Urinary bladder (tissue), 4 donors: ENCODE measurements around the gene CPT1B. TPM values are rescaled to one million over a fixed set of nuclear protein-coding genes. Genes with fewer than 3 reads are reported as not detected.

ENCODE experiments used
- DNase-seq: peaks from one replicate; pipeline ENCODE4 v3.0.0-alpha.2; 2015; ENCODE audit errors: extremely low spot score
- H3K27ac ChIP-seq: one replicate; pipeline ENCODE4 v1.5.1; 2013; ENCODE audit warnings: low read depth, mild to moderate bottlenecking, moderate library complexity
- H3K36me3 ChIP-seq: one replicate; pipeline ENCODE4 v1.6.1; 2013; ENCODE audit warnings: mild to moderate bottlenecking, moderate library complexity; ENCODE audit not compliant: insufficient read depth
- H3K4me1 ChIP-seq: one replicate; pipeline ENCODE4 v1.6.1; 2013; ENCODE audit warnings: mild to moderate bottlenecking, moderate library complexity; ENCODE audit not compliant: insufficient read depth
- H3K4me3 ChIP-seq: one replicate; pipeline ENCODE4 v1.5.1; 2013; ENCODE audit warnings: low read depth, low read length
- WGBS: extraction: QIAGEN DNeasy Blood & Tissue Kit; methylation state at CpG from one replicate; pipeline ENCODE4 v1.1.7; 2013; 5-methylcytosine and 5-hydroxymethylcytosine counted together
- polyA plus RNA-seq: library from polyadenylated mRNA; stranded (reverse); fragments of 200-250 nt; gene quantifications from one replicate; pipeline ENCODE4 v1.2.3, GENCODE V29; 2013
- total RNA-seq: library from RNA; depleted of rRNA; stranded (reverse); fragments of >200 nt; gene quantifications from one replicate; pipeline ENCODE4 v1.2.3, GENCODE V29; 2014
- donor health status: healthy with polysubstance abuse.
- donor health status: healthy.

CPT1B gene
- total and polyA plus RNA-seq, 2 donors, result 5.5 to 6.2 TPM

DNA sequence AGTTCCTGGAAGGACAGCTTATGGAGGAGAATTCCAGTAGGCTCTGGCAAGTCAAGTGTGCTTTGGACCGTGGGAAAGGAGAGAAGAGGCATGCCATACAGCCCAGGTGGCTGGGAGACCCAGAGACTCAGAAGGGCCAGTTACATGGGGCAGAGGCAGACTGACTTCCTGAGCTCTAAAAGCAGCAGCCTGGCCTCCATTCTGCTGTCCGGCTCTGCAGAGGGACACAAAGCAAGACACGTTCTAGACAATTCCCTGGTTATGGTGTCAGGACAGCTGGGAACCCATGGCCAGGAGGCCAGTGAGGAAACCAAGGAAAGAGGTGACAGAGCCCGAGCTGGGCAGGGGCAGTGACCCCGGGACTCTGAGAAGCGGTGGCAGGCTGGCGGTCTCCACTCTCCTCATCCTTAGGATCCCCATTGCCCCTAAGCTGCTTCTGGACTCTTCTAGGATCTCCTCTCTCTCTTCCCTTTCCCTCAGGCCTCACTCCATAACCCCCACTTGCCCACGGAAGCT is 2.7 kb downstream of the CPT1B start:
- no peak overlapping the region for H3K27ac ChIP-seq
- no peaks in the 10 kb centered on the region for H3K4me1 ChIP-seq
- no peaks in the 10 kb centered on the region for H3K36me3 ChIP-seq
- no peak for DNase-seq
- WGBS, result 82% methylated on average over 8 of the region's 8 CpGs
- H3K4me3 ChIP-seq, result no peak overlapping the region

DNA sequence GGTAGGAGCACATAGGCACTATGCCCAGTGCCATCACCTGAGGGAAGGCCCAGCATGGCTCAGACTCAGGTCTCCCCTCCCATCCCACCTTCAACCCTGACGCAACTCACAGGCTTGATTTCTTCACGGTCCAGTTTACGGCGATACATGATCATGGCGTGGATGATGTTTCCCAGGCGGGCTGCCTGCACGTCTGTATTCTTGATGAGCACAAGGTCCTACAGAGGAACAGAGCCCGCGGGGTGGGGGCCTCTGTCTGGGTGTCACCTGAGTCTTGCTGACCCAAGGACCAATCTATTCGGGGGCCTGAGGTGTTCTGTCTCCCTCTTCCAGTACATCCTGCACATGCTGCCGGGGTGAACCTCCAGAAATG is 3.9 kb downstream of the CPT1B start:
- 75% methylated on average over 11 of the region's 11 CpGs for WGBS
- no peaks in the 10 kb centered on the region for H3K36me3 ChIP-seq
- no peaks in the 10 kb centered on the region for H3K4me1 ChIP-seq
- no peak for DNase-seq
- no peak overlapping the region for H3K4me3 ChIP-seq
- H3K27ac ChIP-seq, result no peak overlapping the region

DNA sequence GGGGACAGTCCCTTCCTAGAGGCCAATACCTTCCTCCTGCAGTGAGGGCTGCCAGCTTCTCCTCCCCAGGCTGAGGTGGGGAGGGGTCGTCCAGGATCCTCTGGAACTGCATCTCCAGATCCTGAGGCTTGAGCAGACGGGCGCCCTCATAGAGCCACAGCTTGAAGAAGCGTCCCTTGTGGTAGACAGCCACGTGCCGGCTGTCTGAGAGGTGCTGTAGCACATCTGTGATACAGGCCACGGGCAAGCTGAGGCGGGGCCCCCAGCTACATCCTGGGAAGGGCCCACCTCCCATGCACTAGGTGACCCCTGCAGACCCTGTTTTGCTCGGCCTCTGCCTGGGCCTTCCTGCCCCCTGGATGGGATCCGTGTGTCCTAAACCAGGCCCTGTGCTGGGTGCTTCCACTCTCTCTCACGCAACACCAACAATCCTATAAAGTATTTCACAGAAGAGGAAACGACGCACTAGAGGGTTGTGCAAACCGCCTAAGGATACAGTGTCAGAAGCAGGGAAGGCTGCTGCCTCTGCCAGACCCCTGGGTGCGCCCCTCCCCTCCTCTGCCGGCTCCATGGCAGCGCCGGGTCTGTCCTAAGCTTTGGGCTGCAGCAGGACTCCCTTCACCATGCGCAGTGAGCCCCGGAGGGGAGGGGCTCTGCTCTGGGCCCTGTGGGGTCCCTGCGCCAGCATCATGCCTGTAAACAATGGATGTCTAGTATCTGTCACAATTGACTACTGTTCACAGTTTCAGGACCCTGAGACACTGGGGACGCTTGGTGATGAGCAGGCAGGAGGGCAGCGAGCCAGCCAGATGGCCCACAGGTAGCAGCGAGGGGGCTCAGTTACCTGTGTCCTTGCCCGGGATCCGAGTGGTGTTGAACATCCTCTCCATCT is 4.5 kb downstream of the CPT1B start:
- no peak for DNase-seq
- no peaks in the 10 kb centered on the region for H3K4me1 ChIP-seq
- no peak overlapping the region for H3K4me3 ChIP-seq
- no peak overlapping the region for H3K27ac ChIP-seq
- WGBS, result 83% methylated on average over 26 of the region's 26 CpGs
- H3K36me3 ChIP-seq, result no peaks in the 10 kb centered on the region

DNA sequence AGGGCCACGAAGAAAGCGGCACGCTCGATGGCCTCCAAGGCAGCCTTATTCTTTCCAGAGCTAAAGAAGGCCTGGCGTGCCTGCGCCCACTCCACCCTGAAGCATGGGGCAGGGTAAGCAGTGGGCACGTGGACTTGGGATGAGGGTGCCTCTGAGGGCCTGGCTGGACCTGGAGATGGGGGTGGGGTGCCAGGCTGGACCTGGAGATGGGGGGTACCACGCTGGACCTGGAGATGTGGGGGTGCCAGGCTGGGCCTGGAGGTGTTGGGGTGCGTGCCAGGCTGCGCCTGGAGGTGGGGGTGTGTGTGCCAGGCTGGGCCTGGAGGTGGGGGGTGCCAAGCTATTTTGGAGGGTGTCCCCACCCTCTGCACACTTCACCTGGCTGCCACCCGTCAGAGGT is 5.3 kb downstream of the CPT1B start:
- no peaks in the 10 kb centered on the region for H3K36me3 ChIP-seq
- H3K4me1 ChIP-seq, result no peaks in the 10 kb centered on the region
- H3K4me3 ChIP-seq, result no peak overlapping the region
- WGBS, result 91% methylated on average over 11 of the region's 11 CpGs
- DNase-seq, result no peak
- H3K27ac ChIP-seq, result no peak overlapping the region

DNA sequence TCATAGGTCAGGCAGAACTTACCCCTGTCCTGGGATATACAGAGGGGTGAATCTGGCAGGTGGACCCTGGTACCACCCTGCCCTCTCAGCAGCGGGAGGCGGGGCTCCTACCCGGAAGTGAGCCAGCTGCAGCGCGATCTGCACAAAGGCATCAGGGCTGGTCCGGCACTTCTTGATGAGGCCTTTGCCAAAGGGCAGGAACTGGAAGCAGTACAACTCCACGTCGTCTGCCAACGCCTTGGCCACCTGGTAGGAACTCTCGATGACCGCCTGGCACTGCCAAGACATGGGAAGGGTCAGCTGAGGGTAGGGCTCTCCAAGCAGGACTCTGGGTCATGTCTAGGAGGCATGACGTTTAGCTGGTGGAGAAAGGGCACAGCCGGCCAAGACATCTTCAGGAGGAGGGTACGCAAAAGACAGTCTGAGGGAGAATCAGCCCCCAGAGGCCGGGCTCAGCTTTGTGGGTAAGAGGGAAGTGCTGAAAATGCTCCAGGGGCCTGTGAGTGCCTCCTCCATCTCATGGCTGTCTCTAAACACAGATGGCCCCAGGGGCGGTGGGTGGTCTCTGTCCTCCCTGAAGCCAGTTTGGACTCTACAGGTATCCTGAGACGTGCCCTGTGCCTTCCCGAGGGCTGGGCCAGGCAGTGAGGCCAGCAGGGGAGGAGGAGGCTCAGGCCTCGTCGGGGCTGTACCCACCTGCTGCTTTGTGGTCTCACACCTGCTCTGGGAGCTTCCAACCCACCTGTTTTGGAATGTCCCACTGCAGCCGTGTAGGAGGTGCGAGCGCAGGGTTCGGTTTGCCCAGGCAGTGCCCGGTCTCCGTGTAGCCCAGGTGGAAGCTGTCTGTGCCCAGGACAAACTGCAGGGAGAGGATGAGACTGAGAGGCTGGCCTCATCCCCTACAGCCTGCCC is 6.7 kb downstream of the CPT1B start:
- Histone ChIP-seq H3K4me3 (no peak overlapping the region), H3K27ac (no peak overlapping the region), H3K4me1 (no peaks in the 10 kb centered on the region), H3K36me3 (no peaks in the 10 kb centered on the region)
- WGBS, result 88% methylated on average over 26 of the region's 26 CpGs
- DNase-seq, result no peak

DNA sequence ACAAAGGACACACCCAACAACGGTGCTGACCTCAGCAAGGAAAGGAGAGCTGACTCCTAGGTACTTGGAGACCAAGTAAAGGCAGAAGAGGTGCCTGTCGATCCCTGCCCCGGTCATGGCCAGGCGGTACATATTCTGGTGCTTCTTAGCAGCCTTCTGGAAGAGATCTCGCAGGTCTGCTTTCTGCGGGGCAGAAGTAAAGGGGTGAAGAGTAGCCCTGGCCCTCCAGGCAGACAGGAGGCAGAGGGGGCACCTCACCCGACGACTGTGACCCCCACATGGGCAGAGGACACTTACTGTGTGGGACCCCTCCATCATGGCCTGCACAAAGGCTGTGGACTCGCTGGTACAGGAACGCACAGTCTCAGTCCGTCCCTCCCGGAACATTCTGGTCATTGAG is 7.4 kb downstream of the CPT1B start:
- Histone ChIP-seq H3K4me3 (no peak overlapping the region), H3K4me1 (no peaks in the 10 kb centered on the region), H3K36me3 (no peaks in the 10 kb centered on the region), H3K27ac (no peak overlapping the region)
- 91% methylated on average over 12 of the region's 12 CpGs for WGBS
- DNase-seq, result no peak

DNA sequence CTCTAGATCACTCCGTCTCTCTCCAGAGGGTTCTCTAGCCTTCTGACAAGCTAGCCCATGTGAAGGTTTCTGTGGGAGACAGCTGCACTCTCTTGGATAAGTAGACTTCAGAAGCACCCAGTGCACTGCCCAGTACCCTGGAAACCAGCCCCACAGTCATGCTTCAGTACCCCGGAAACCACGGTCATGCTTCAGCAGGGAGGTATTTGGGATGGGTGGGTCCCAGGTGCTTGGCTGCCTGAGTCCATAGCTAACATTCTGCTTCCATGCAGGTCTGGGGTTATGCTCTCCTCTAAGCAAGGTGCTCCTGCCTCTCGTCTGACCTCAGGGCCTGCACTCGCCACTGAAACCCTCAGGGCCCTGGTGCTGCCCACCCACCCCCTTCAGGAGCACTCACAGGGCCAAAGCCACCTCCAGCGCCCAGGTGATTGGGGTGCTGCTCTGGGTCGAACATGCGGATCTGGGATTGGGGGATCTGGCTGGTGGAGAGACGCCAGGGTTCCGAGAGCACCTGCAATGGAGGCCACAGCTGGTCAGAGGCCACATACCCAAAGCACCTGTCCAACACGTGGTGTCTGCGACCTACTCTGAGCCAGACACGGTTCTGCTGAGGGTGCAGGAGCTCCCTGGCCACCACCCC is 8.2 kb downstream of the CPT1B start:
- no peak for DNase-seq
- no peaks in the 10 kb centered on the region for H3K36me3 ChIP-seq
- H3K4me3 ChIP-seq, result no peak overlapping the region
- no peaks in the 10 kb centered on the region for H3K4me1 ChIP-seq
- H3K27ac ChIP-seq, result no peak overlapping the region
- WGBS, result 94% methylated on average over 13 of the region's 13 CpGs

DNA sequence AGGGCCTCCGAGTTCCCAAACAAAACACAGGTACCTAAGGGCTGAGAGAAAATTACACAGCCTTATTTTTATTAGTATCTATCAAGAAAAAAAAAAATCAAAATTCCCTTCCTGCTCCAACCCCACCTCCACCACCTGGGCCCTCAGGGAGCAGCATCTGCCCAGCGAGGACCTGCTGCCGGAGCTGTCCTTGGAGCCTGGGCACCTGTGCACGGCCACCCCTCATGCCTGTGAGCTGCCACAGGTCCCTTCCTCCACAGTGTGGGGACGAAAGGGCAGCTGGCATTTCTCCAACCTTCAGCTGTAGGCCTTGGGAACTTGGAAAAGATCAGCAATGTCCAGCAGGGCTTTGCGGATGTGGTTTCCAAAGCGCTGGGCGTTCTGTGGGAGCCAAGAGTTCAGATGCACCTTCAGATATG is 9.2 kb downstream of the CPT1B start:
- H3K27ac ChIP-seq, result no peak overlapping the region
- H3K4me3 ChIP-seq, result no peak overlapping the region
- H3K36me3 ChIP-seq, result no peaks in the 10 kb centered on the region
- DNase-seq, result no peak
- WGBS, result 87% methylated on average over 8 of the region's 8 CpGs
- no peaks in the 10 kb centered on the region for H3K4me1 ChIP-seq

DNA sequence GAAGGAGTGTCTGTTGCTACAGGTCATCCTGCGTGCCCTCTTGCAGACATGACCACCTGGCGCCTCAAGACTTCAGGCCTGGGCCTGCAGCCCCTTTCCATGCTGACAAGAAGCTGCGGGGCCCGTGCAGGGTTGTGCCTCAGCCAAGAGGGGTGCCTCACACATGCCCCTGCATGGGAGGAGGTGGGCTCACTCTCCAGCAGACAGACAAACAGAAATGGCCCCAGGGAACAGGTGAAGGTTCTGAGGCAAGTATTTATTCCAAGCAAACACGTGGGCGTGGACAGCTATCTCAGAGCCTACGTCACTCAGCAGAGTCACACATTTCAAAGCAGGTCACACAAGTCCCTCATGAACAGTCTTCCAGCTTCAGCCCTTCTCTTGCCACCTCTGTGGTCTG is 9.6 kb downstream of the CPT1B start:
- H3K4me3 ChIP-seq, result no peak overlapping the region
- H3K4me1 ChIP-seq, result no peaks in the 10 kb centered on the region
- no peak for DNase-seq
- 85% methylated on average over 7 of the region's 7 CpGs for WGBS
- no peak overlapping the region for H3K27ac ChIP-seq
- no peaks in the 10 kb centered on the region for H3K36me3 ChIP-seq

DNA sequence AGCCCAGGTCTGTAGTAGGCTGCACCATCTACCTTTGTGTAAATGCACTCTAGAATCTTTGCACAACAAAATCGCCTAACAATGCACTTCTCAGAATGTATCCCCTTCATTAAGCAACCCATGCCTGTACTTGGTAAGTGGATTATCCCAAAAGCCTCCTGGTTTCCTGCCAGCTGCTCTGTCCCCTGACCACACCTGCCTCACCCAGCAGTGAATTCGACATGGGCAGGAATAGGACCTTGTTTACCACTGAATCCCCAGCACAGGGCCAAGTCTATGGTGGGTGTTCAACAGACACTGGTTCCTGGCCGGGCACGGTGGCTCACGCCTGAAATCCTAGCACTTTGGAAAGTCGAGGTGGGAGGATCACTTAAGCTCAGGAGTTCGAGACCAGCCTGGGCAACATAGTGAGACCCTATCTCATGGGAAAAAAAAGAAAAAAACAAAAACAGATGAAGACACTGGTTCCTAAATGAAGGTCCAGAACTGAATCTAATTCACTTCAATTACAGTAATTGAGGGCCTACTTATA is 10.4 kb downstream of the CPT1B start:
- WGBS, result 89% methylated on average over 7 of the region's 7 CpGs
- no peak for DNase-seq
- no peaks in the 10 kb centered on the region for H3K36me3 ChIP-seq

DNA sequence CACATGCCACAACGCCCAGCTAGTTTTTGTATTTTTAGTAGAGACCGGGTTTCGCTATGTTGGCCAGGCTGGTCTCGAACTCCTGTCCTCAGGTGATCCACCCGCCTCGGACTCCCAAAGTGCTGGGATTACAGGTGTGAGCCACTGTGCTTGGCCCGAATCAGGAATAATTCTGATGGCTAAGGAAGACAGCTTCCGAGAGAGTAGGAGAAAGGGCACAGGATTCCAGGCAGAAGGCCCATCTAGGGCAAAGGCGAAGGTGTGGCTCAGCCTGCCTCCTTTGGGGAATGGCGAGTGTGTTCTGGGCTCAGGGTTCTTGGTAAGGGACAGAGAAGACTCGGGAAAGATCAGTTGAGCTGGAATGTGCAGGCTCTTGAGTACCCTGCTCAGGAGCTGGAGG is 13.9 kb downstream of the CPT1B start:
- Histone ChIP-seq H3K36me3 (no peaks in the 10 kb centered on the region), H3K27ac (no peak overlapping the region), H3K4me3 (no peak overlapping the region), H3K4me1 (no peaks in the 10 kb centered on the region)
- WGBS, result 89% methylated on average over 11 of the region's 11 CpGs
- no peak for DNase-seq

More for the DNA sequence above, 10.4 kb downstream of the CPT1B start:
- Histone ChIP-seq H3K4me3 (no peak overlapping the region), H3K27ac (no peak overlapping the region), H3K4me1 (no peaks in the 10 kb centered on the region)

DNA sequence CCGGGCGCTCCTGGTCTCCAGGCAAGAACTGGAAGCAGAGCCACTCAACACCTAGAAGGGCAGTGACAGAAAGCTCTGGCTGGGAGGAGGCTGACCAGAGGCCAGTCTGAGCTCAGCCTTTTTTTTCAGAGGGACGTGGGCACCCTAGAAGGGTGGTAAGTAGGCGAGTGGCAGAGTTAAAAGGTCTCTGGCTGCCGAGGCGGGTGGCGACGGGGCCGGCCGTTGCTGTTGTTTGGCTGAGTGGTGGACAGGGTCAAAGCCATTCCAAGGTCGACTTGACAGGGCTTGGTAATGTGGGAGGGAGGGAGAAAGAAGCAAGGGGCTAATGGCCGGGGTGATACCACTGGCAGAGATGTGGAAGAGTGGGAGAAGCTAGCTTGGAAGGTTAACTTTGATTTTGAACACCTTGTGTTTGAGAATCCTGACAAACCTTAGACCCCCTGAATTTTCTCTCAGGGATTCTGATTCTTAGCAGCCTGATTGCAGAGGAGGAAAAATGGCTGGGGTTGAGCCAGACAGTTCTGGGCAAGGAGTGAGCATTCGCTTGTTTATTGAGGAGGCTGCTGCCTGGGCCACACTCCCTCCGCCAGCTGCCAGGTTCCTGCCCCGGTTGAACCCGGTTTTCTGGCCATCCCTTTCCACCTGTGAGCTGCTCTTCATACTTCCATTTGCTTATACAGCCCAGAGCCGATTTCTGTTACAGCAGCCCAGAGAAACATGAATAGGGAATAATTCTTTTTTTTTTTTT is 14.6 kb downstream of the CPT1B start:
- no peaks in the 10 kb centered on the region for H3K36me3 ChIP-seq
- no peak overlapping the region for H3K27ac ChIP-seq
- no peak for DNase-seq
- no peaks in the 10 kb centered on the region for H3K4me1 ChIP-seq
- H3K4me3 ChIP-seq, result peak overlapping the region; percentile 47
- WGBS, result 30% methylated on average over 17 of the region's 17 CpGs
